Lung (tissue), 12 donors: ENCODE measurements around the gene MAML3. TPM values are rescaled to one million over a fixed set of nuclear protein-coding genes. Genes with fewer than 3 reads are reported as not detected.

ENCODE experiments used
- ATAC-seq: fragments of 200-7000 bp; cut with Tn5 transposase; one replicate; pipeline ENCODE4 v1.9.1; 2020; ENCODE audit warnings: moderate number of reproducible peaks; ENCODE audit not compliant: insufficient read depth, low FRiP score
- DNase-seq, 3 donors: peaks; one replicate each; pipeline ENCODE4 v3.0.0-alpha.2; 2013 to 2017
- H3K27ac ChIP-seq, 2 donors: one replicate each; pipeline ENCODE4 v1.5.1; 2013; ENCODE audit warnings: mild to moderate bottlenecking in 2 of 2, moderate library complexity in 2 of 2, control low read depth in 1 of 2, inconsistent platforms in 1 of 2, low read depth in 1 of 2, low read length in 1 of 2
- H3K27me3 ChIP-seq, 3 donors: one replicate each; pipeline ENCODE4 v1.5.1; 2013; ENCODE audit warnings: low read length in 2 of 3; ENCODE audit not compliant: control insufficient read depth in 3 of 3, insufficient read depth in 3 of 3
- H3K36me3 ChIP-seq, 4 donors: one replicate each; pipeline ENCODE4 v1.5.1; 2013; ENCODE audit warnings: low read length in 4 of 4, mild to moderate bottlenecking in 1 of 4, moderate library complexity in 1 of 4; ENCODE audit not compliant: control insufficient read depth in 4 of 4, insufficient read depth in 4 of 4
- H3K4me1 ChIP-seq, 5 donors: one replicate each; pipeline ENCODE4 v1.5.1; 2013; ENCODE audit warnings: low read length in 5 of 5, mild to moderate bottlenecking in 2 of 5, moderate library complexity in 1 of 5; ENCODE audit not compliant: control insufficient read depth in 5 of 5, insufficient read depth in 5 of 5
- H3K4me3 ChIP-seq: one replicate; pipeline ENCODE4 v1.5.1; 2013; ENCODE audit warnings: mild to moderate bottlenecking, control low read depth, moderate library complexity
- H3K9ac ChIP-seq, 2 donors: one replicate each; pipeline ENCODE4 v1.5.1; 2013; ENCODE audit warnings: low read length in 2 of 2, control low read depth in 1 of 2; ENCODE audit not compliant: insufficient read depth in 1 of 2
- H3K9me3 ChIP-seq, 4 donors: one replicate each; pipeline ENCODE4 v1.5.1; 2013; ENCODE audit warnings: low read length in 3 of 4, mild to moderate bottlenecking in 1 of 4, moderate library complexity in 1 of 4; ENCODE audit not compliant: control insufficient read depth in 4 of 4, insufficient read depth in 3 of 4
- WGBS, 2 donors: extraction: QIAGEN DNeasy Blood & Tissue Kit; methylation state at CpG; one replicate each; pipeline ENCODE4 v1.1.7; 2013; 5-methylcytosine and 5-hydroxymethylcytosine counted together
- polyA plus RNA-seq, 2 donors: library from polyadenylated mRNA; stranded (reverse); fragments of 200-250 nt; gene quantifications; one replicate each; pipeline ENCODE4 v1.2.1, GENCODE V29; 2013
- total RNA-seq, 2 donors: library from RNA; depleted of rRNA in 1 of 2; stranded (reverse); fragments of >200 nt in 1 of 2; gene quantifications; one replicate each; pipeline ENCODE4 v1.2.1, GENCODE V29; 2014 to 2021
- TF ChIP-seq, protein P1 (sequence below): IDR thresholded peaks from 2 replicates; pipeline ENCODE4 v1.5.1; 2012; ENCODE audit warnings: mild to moderate bottlenecking; ENCODE audit errors: control extremely low read depth, extremely low read depth
- donor health status: control.
- donor health status: control.
- donor health status: Bipolar disorder and iron deficiency.
- donor health status: healthy.
- donor health status: DM: yes; HTN: yes; CAD: no.

Gene MAML3
- total and polyA plus RNA-seq, 4 donors: 3.0 to 16.4 (median 8.5) TPM

DNA sequence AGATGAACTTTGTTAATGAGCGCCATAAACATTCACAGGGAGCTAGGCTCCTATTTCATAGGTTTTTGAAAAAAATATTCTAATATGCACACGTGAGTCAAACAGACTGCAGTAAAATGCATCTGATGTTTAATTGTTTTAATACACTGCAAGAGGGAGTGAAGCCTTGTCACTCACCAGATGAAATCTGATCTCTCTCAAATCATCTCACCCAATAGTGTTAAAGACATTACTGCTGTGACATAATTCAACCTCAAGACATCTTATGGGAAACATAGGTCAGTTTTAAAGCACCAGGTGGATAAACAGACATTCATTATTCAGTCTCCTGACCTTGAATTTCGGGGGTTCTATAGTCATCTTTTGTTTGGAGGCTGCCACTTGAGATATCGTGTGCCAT, 148.3 kb downstream of the MAML3 start:
- H3K4me1 ChIP-seq: peaks cover 0 to 11% (median 7%) of the 10 kb centered on the region in 5 donors

DNA sequence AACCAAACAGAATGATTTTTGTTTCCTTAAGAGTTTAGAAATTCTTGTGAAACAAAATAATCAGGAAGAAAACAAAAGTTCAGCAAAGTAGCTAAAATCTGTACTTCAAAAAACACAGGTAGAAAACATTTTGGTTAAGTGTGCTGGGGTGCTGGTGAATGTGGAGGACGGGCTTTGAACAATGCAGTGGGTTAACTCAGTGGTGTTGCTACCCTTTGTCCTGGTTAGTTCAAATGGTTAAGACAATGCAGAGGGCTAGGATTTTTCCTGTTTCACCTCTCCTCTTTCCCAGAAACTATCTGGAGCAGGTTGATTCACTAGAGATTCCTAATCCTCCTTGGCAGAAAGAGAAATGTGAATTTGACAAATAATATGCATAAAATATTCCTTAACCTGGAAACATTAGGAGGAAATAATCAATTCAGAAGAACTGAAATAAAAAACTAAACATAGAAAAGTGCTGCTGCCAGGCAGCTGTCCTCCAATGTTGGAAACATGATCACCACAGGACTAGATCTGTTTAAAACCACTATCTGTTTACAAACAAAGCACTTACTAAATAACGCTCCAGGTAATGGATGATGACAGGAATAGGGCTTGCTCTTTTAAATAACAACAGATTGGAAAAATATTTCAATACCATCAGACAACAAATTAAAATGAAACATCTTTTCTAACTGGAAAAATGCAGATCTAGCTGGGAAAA, 148.9 kb downstream of the MAML3 start:
- no peak overlapping the region for H3K27ac ChIP-seq
- H3K27me3 ChIP-seq: no peaks in the 10 kb centered on the region
- H3K4me3 ChIP-seq: no peak overlapping the region
- H3K9ac ChIP-seq: peak overlapping the region; percentile 65 to 79
- 53 to 71% methylated on average over 2 of the region's 2 CpGs for WGBS, 2 donors
- TF ChIP-seq, protein P1, sequence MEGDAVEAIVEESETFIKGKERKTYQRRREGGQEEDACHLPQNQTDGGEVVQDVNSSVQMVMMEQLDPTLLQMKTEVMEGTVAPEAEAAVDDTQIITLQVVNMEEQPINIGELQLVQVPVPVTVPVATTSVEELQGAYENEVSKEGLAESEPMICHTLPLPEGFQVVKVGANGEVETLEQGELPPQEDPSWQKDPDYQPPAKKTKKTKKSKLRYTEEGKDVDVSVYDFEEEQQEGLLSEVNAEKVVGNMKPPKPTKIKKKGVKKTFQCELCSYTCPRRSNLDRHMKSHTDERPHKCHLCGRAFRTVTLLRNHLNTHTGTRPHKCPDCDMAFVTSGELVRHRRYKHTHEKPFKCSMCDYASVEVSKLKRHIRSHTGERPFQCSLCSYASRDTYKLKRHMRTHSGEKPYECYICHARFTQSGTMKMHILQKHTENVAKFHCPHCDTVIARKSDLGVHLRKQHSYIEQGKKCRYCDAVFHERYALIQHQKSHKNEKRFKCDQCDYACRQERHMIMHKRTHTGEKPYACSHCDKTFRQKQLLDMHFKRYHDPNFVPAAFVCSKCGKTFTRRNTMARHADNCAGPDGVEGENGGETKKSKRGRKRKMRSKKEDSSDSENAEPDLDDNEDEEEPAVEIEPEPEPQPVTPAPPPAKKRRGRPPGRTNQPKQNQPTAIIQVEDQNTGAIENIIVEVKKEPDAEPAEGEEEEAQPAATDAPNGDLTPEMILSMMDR: no peak
- H3K9me3 ChIP-seq: no peaks in the 10 kb centered on the region
- ATAC-seq (no peak), DNase-seq (peak in 2 of 3 donors; percentile 25 to 42)
- H3K36me3 ChIP-seq: no peaks in the 10 kb centered on the region
- H3K4me1 ChIP-seq: peaks cover 0 to 11% (median 7%) of the 10 kb centered on the region in 5 donors

More for the DNA sequence above, 148.3 kb downstream of the MAML3 start:
- Histone ChIP-seq H3K4me3 (no peak overlapping the region), H3K9me3 (no peaks in the 10 kb centered on the region), H3K27me3 (no peaks in the 10 kb centered on the region), H3K9ac (no peak overlapping the region), H3K36me3 (no peaks in the 10 kb centered on the region), H3K27ac (no peak overlapping the region)
- ATAC-seq (no peak), DNase-seq (peak in 2 of 3 donors; percentile 22 to 39)
- 78 to 89% methylated on average over 4 of the region's 4 CpGs for WGBS, 2 donors
- TF ChIP-seq, protein P1: no peak

DNA sequence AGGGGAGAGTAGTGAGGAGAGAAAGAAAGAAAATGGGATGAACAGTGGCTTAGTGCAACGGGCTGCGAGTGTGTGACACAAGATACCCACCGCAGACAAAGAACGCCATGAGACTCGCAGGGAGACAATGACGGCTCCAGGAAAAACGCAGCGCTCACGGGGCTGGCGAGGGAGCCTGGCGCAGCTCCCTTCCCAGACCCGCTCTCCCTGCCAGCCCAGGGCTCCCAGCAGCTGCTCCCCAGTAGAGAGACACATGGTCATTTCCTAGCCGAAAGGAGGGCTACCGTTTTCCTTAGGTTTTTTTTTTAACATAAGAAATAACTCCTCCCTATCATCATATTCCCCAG, 149.5 kb downstream of the MAML3 start:
- H3K4me1 ChIP-seq: peaks cover 0 to 11% (median 7%) of the 10 kb centered on the region in 5 donors
- peak overlapping the region; percentile 65 to 79 for H3K9ac ChIP-seq
- H3K9me3 ChIP-seq: no peaks in the 10 kb centered on the region
- H3K36me3 ChIP-seq: no peaks in the 10 kb centered on the region
- H3K4me3 ChIP-seq: peak overlapping the region; percentile 38
- 20 to 64% methylated on average over 14 of the region's 14 CpGs for WGBS, 2 donors
- H3K27me3 ChIP-seq: no peaks in the 10 kb centered on the region
- TF ChIP-seq, protein P1: no peak
- no peak for ATAC-seq
- peak; percentile 51 to 69 (median 67) for DNase-seq
- H3K27ac ChIP-seq: peak overlapping the region in 1 of 2 donors; percentile 74
